HepG2 (cell line): ENCODE results near the gene UNC13D. TPM values are rescaled to one million over a fixed set of nuclear protein-coding genes. Genes with fewer than 3 reads are reported as not detected.

Source experiments
- ARID5B ChIP-seq: IDR thresholded peaks from 2 replicates; pipeline ENCODE4 v1.4.0; 2020; ENCODE audit warnings: mild to moderate bottlenecking, missing genetic modification reagents
- ATF3 ChIP-seq: sonication (generic); formaldehyde crosslinking; IDR thresholded peaks from 2 replicates; pipeline ENCODE4 v1.4.0; 2020; ENCODE audit warnings: missing genetic modification reagents
- ATRX ChIP-seq: sonication (generic); formaldehyde crosslinking; IDR thresholded peaks from 2 replicates; pipeline ENCODE4 v1.4.0; 2020; ENCODE audit warnings: missing genetic modification reagents, borderline replicate concordance
- CBX1 ChIP-seq: IDR thresholded peaks from one replicate; pipeline ENCODE4 v1.6.1; 2016; ENCODE audit warnings: antibody characterized with exemption, low read depth
- ESRRA ChIP-seq: sonication (generic); formaldehyde crosslinking; IDR thresholded peaks from 2 replicates; pipeline ENCODE4 v1.5.1; 2020; ENCODE audit warnings: mild to moderate bottlenecking, low read depth, missing genetic modification reagents
- FOXK1 ChIP-seq: sonication (generic); formaldehyde crosslinking; IDR thresholded peaks from 2 replicates; pipeline ENCODE4 v1.4.0; 2020; ENCODE audit warnings: low read depth, missing genetic modification reagents, borderline replicate concordance
- JDP2 ChIP-seq: sonication (generic); formaldehyde crosslinking; IDR thresholded peaks from 2 replicates; pipeline ENCODE4 v1.8.1; 2022; ENCODE audit warnings: missing genetic modification reagents, borderline replicate concordance
- KLF13 ChIP-seq: sonication (generic); formaldehyde crosslinking; IDR thresholded peaks from 2 replicates; pipeline ENCODE4 v1.4.0; 2020; ENCODE audit warnings: mild to moderate bottlenecking, missing genetic modification reagents
- NR3C1 ChIP-seq: sonication (generic); formaldehyde crosslinking; IDR thresholded peaks from 2 replicates; pipeline ENCODE4 v1.4.0; 2020; ENCODE audit warnings: missing genetic modification reagents
- PHB2 ChIP-seq: fragments of 450-650 bp; IDR thresholded peaks from 2 replicates; pipeline ENCODE4 v1.6.1; 2018; ENCODE audit not compliant: partially characterized antibody
- SIN3A ChIP-seq: IDR thresholded peaks from 2 replicates; pipeline ENCODE4 v1.6.1; 2011; ENCODE audit warnings: low read depth, mild to moderate bottlenecking, control low read depth, low read length, borderline replicate concordance
- SNRNP70 ChIP-seq: fragments of 200-400 bp; formaldehyde crosslinking; IDR thresholded peaks from 2 replicates; pipeline ENCODE4 v1.6.1; 2017; ENCODE audit warnings: mild to moderate bottlenecking, low read depth, low read length, moderate library complexity
- YEATS4 ChIP-seq: sonication (generic); formaldehyde crosslinking; IDR thresholded peaks from 2 replicates; pipeline ENCODE4 v1.4.0; 2020; ENCODE audit warnings: missing genetic modification reagents, borderline replicate concordance
- ZFP82 ChIP-seq: sonication (generic); formaldehyde crosslinking; IDR thresholded peaks from 2 replicates; pipeline ENCODE4 v1.5.1; 2020; ENCODE audit warnings: mild to moderate bottlenecking, missing genetic modification reagents, borderline replicate concordance
- ZNF281 ChIP-seq: sonication (generic); formaldehyde crosslinking; IDR thresholded peaks from 2 replicates; pipeline ENCODE4 v1.4.0; 2020; ENCODE audit warnings: missing genetic modification reagents, borderline replicate concordance
- ZNF350 ChIP-seq: sonication (generic); formaldehyde crosslinking; IDR thresholded peaks from 2 replicates; pipeline ENCODE4 v1.4.0; 2020; ENCODE audit warnings: mild to moderate bottlenecking, low read depth, missing genetic modification reagents, borderline replicate concordance
- ZNF44 ChIP-seq: sonication (generic); formaldehyde crosslinking; IDR thresholded peaks from 2 replicates; pipeline ENCODE4 v1.5.1; 2020; ENCODE audit warnings: mild to moderate bottlenecking, missing genetic modification reagents
- ZSCAN30 ChIP-seq: sonication (generic); formaldehyde crosslinking; IDR thresholded peaks from 2 replicates; pipeline ENCODE4 v1.5.0; 2020; ENCODE audit warnings: mild to moderate bottlenecking, missing genetic modification reagents
- ZXDC ChIP-seq: sonication (generic); formaldehyde crosslinking; IDR thresholded peaks from 2 replicates; pipeline ENCODE4 v1.5.0; 2020; ENCODE audit warnings: mild to moderate bottlenecking, missing genetic modification reagents
- polyA plus RNA-seq, 8 experiments: library from polyadenylated mRNA; depleted of rRNA in 3 of 8; stranded (reverse) in 7 of 8; unstranded in 1 of 8; fragments of >200 nt; fragmentation: Illumina TruSeq in 4 of 8; extraction: Trizol in 4 of 8; gene quantifications; 2 replicates each; pipeline versions ENCODE4 v1.2.1 to v1.2.3, GENCODE V29; 2011 to 2016; ENCODE audit warnings: low read depth in 4 of 8, missing spikeins in 1 of 8, mixed read lengths in 1 of 8; ENCODE audit not compliant: insufficient read depth in 1 of 8
- total RNA-seq, 5 experiments: library from RNA; depleted of rRNA; stranded (reverse); fragments of >200 nt; fragmentation: Illumina TruSeq; extraction: Trizol; gene quantifications; 2 replicates each; pipeline ENCODE4 v1.2.3, GENCODE V29; 2016; ENCODE audit warnings: low read depth in 1 of 5

Gene UNC13D
- total and polyA plus RNA-seq, 2 of the 13 experiments (the other 11 are each of a cell fraction or from before 2014, with no cell fraction given) = 29.7 to 42.7 TPM

GRCh38 chr17:75843577-75844529, at the start of gene UNC13D (continued):
- TF ChIP-seq ZNF281 (CRISPR knock-in tag) (0 out of 2 replicates have a peak, but pooled peaks have one; percentile 4), YEATS4 (CRISPR knock-in tag) (peak; percentile 91), PHB2 (no peak), ZNF44 (no peak), ZFP82 (CRISPR knock-in tag) (peak; percentile 70; the same call in 1 of the 2 replicates), JDP2 (CRISPR knock-in tag) (no peak), ZXDC (CRISPR knock-in tag) (no peak), ZSCAN30 (CRISPR knock-in tag) (no peak), SNRNP70 (no peak), ESRRA (CRISPR knock-in tag) (no peak), CBX1 (no peak), ATF3 (CRISPR knock-in tag) (peak; percentile 22; the same call in 1 of the 2 replicates), NR3C1 (CRISPR knock-in tag) (no peak), KLF13 (peak; percentile 56; the same call in 1 of the 2 replicates), ARID5B (CRISPR knock-in tag) (no peak), FOXK1 (CRISPR knock-in tag) (no peak), ZNF350 (CRISPR knock-in tag) (peak; percentile 57), ATRX (no peak), SIN3A (no peak)
